GM12872 (cell line): ENCODE results near the gene SYT12.

Experiments
- TF ChIP-seq, protein P1 (sequence below): IDR thresholded peaks from 3 replicates; pipeline ENCODE4 v1.5.1; 2011; ENCODE audit warnings: low read depth, mild to moderate bottlenecking, low read length, moderate library complexity; ENCODE audit not compliant: insufficient read depth

SYT12 gene

DNA sequence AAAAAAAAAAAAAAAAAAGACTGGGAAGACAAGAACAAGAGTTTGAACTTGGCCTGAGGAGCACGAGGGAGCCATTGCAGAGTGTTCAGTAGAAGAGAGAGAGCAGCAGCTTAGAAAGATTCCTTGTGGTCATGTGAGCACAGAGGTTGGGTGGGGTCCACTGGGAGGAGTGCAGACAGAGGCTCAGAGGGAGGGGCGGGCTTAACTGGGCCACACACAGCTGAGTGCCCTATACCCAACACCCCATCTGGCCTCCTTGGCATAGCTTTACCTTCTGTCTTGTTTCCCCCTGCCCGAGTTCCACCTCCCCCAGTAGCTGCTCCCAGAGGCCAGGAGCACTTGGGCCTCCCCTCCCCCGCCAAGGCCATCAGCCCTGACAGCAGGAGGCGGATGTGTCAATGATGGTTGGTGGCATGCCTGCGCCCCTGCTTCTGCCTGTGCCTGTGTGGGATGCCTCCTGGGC, 35.7 kb upstream of the SYT12 start:
- TF ChIP-seq, protein P1, sequence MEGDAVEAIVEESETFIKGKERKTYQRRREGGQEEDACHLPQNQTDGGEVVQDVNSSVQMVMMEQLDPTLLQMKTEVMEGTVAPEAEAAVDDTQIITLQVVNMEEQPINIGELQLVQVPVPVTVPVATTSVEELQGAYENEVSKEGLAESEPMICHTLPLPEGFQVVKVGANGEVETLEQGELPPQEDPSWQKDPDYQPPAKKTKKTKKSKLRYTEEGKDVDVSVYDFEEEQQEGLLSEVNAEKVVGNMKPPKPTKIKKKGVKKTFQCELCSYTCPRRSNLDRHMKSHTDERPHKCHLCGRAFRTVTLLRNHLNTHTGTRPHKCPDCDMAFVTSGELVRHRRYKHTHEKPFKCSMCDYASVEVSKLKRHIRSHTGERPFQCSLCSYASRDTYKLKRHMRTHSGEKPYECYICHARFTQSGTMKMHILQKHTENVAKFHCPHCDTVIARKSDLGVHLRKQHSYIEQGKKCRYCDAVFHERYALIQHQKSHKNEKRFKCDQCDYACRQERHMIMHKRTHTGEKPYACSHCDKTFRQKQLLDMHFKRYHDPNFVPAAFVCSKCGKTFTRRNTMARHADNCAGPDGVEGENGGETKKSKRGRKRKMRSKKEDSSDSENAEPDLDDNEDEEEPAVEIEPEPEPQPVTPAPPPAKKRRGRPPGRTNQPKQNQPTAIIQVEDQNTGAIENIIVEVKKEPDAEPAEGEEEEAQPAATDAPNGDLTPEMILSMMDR, result no peak

DNA sequence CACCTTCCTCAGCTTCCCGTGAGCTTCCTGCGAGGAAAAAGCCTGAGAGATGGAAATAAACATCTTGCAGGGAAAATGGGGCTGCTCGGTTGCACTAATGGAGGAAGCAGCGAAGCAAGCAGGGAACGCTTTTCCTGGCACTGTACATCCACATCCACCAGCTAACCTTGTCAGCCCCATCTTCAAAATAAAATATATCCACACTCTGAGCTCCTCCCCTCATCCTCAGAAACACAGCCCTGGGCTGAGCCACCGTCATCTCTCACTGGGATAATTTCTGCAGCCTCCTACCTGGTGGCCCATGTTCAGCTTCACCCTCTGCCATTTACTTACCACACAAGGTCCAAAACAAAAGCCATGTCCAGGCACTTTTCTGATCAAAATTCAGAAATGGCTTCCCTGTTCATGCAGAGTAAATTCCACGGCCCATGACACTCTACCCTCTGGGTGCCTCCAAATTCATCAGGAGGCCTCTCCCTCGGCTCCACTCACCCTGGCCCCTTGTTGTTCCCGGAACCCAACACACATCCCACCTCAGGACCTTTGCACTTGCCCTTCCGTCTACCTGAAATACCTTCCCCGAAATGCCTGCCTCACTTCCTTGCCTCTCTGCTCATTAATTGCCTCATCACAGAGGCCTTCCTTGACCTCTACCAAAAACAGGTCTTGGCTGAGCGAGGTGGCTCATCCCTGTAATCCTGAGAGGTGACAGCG, 34.9 kb upstream of the SYT12 start:
- TF ChIP-seq, protein P1, result no peak

DNA sequence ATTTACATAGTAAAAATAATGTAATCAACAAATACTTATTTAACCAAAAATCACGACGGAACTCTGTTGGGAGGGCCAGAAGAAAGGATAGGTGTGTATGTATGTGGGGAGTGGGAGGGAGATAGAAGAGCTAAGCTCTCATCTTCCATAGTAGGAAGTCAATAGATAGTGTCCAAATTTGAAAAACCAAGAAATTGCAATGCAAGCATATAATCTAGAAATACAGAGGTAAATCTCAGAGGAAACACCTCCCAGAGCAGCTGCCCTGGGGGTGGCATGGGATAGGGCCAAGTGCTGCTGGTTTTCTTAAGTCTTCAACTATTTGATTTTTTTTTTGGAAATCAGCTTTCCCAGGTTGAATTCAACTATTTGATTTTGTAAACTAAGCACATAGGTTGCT, 30.9 kb upstream of the SYT12 start:
- TF ChIP-seq, protein P1, result no peak

DNA sequence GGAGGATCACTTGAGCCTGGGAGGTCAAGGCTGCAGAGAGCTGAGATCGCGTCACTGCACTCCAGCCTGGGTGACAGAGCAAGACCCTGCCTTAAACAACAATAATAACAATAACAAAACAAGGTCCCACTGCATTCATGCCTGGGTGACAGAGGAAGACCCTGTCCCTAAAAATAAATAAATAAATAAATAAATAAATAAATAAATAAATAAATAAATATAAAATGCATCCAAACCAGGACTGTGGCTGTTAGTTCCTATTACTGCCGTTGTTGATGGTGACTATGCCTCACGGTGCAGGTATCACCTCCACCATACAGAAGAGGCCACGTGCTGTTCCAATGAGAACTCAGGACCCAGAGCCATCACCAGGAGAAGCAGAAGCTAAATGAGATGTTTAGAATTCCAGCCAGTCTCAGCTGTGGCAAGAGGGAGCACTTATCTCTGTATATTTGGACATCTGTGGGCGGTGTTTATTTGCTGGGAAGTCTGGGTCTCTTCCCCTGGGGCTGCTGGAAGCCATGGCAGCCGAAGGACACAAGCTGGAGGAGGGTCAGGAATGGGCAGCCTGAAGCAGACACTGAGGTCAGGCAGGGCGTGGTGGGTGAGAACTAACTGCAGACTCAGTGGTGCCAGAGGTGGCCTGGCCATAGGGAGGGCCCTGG, 26.2 kb upstream of the SYT12 start:
- TF ChIP-seq, protein P1, result no peak

DNA sequence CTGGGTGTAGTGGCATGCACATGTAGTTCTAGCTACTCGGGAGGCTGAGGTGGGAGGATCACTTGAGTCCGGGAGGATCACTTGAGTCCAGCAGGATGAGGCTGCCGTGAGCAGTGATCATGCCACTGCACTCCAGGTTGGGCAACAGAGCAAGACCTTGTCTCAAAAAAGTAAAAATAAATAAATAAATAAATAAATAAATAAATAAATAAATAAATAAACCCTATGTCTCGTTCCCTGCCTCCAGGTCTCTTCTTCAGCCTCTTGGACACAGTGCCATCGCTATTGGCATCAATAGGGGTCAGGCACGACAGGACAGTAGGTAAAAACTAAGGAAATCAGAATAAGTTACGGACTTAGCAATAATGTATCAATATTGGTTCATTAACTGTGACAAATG, 23.4 kb upstream of the SYT12 start:
- TF ChIP-seq, protein P1, result no peak

DNA sequence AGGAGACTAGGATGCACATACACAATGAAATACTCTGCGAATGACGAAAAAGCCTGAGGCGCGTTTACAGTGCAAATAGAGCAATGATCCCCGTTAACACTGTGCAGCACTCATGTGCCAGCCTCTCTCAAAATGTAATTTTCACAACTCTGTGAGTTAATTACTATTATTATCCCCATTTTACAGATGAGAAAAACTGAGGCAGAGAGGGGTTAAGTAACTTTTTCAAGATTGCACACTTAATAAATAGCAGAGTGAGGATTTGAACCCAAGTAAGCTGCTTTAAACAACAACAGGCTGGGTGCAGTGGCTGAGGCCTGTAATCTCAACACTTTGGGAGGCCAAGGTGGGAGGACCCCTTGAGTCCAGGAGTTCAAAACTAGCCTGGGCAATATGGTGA, 21.6 kb upstream of the SYT12 start:
- TF ChIP-seq, protein P1, result no peak

DNA sequence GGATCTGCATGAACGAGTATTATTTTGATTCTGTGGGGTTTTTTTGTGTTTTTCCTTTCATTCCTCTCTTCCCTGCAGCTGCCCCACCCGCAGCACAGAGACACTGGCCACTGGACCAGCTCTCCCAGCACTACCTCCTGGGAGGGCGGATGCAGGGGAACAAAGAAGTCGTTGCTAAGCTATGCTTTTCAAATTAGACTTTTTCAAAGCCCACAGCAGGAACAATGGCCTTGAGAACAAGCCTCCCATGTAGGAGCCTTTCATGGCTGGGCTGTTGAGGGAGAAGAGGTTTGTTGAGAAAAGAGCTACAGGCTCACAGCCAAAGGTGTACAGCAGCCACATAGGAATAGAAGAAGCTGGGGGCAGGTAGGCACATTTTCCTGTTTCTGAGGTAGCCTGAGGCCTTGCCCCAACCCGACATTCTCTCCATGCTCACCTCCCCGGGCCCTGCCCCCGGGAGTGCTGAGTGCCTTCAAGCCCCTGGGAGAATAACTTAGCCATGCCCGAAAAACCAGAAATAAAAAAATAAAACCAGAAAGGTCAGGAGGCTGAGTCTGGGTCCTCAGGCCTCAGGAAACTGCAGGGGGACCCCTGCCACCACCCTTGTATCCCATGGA, 20.5 kb upstream of the SYT12 start:
- TF ChIP-seq, protein P1, result no peak
